ENCODE data around the gene RASA4B.

The RASA4B gene

GRCh38 chr7:102452451-102452850, 65.1 kb downstream of the RASA4B start:
- Histone ChIP-seq H3K9me3 (ENCODE audit: control insufficient read depth, insufficient read depth, low read length) (no peaks in the 10 kb centered on the region), H3K27me3 (ENCODE audit: control insufficient read depth, insufficient read depth, low read length) (no peaks in the 10 kb centered on the region), H3K4me3 (ENCODE audit: low read length) (no peak overlapping the region), H3K27ac (ENCODE audit: low read length) (no peak overlapping the region), H3K36me3 (ENCODE audit: control insufficient read depth, insufficient read depth, low read length) (peaks cover 5% of the 10 kb centered on the region), H3K4me1 (ENCODE audit: control insufficient read depth, insufficient read depth, low read length) (no peaks in the 10 kb centered on the region; the same call in 1 of the 2 replicates)
- DNase-seq (ENCODE audit: low read depth, low spot score) = no peak
- no CpG with 5 or more reads among the region's 6 CpGs for WGBS (ENCODE audit: insufficient coverage, insufficient read length)

GRCh38 chr7:102451371-102452054, 66.1 kb downstream of the RASA4B start:
- no CpG with 5 or more reads among the region's 23 CpGs for WGBS (ENCODE audit: insufficient coverage, insufficient read length)
- no peak for DNase-seq (ENCODE audit: low read depth, low spot score)
- Histone ChIP-seq H3K4me1 (ENCODE audit: control insufficient read depth, insufficient read depth, low read length) (no peaks in the 10 kb centered on the region; the same call in 1 of the 2 replicates), H3K9me3 (ENCODE audit: control insufficient read depth, insufficient read depth, low read length) (no peaks in the 10 kb centered on the region), H3K4me3 (ENCODE audit: low read length) (no peak overlapping the region), H3K36me3 (ENCODE audit: control insufficient read depth, insufficient read depth, low read length) (peaks cover 3% of the 10 kb centered on the region; the same call in 1 of the 2 replicates), H3K27ac (ENCODE audit: low read length) (no peak overlapping the region), H3K27me3 (ENCODE audit: control insufficient read depth, insufficient read depth, low read length) (no peaks in the 10 kb centered on the region)

- H3K27me3 ChIP-seq (ENCODE audit: control insufficient read depth, insufficient read depth, low read length) = no peaks in the 10 kb centered on the region
- H3K4me3 ChIP-seq (ENCODE audit: low read length) = no peak overlapping the region
- no peak for DNase-seq (ENCODE audit: low read depth, low spot score)
- no CpG with 5 or more reads among the region's 6 CpGs for WGBS (ENCODE audit: insufficient coverage, insufficient read length)
- H3K4me1 ChIP-seq (ENCODE audit: control insufficient read depth, insufficient read depth, low read length) = no peaks in the 10 kb centered on the region; the same call in 1 of the 2 replicates
- no peak overlapping the region for H3K27ac ChIP-seq (ENCODE audit: low read length)
- H3K36me3 ChIP-seq (ENCODE audit: control insufficient read depth, insufficient read depth, low read length) = peaks cover 6% of the 10 kb centered on the region; the same call in 1 of the 2 replicates
- H3K9me3 ChIP-seq (ENCODE audit: control insufficient read depth, insufficient read depth, low read length) = no peaks in the 10 kb centered on the region
These were observed 67.3 kb downstream of the RASA4B start for GRCh38 chr7:102450242-102450641.

GRCh38 chr7:102449136-102449535, 68.4 kb downstream of the RASA4B start:
- no peaks in the 10 kb centered on the region for H3K9me3 ChIP-seq (ENCODE audit: control insufficient read depth, insufficient read depth, low read length)
- no peak overlapping the region for H3K27ac ChIP-seq (ENCODE audit: low read length)
- H3K27me3 ChIP-seq (ENCODE audit: control insufficient read depth, insufficient read depth, low read length) = no peaks in the 10 kb centered on the region
- DNase-seq (ENCODE audit: low read depth, low spot score) = no peak
- H3K4me3 ChIP-seq (ENCODE audit: low read length) = no peak overlapping the region
- no CpG with 5 or more reads among the region's 15 CpGs for WGBS (ENCODE audit: insufficient coverage, insufficient read length)
- H3K4me1 ChIP-seq (ENCODE audit: control insufficient read depth, insufficient read depth, low read length) = no peaks in the 10 kb centered on the region; the same call in 1 of the 2 replicates
- peaks cover 6% of the 10 kb centered on the region; the same call in 1 of the 2 replicates for H3K36me3 ChIP-seq (ENCODE audit: control insufficient read depth, insufficient read depth, low read length)

GRCh38 chr7:102447311-102447710, 70.3 kb downstream of the RASA4B start:
- DNase-seq (ENCODE audit: low read depth, low spot score) = no peak
- H3K27me3 ChIP-seq (ENCODE audit: control insufficient read depth, insufficient read depth, low read length) = no peaks in the 10 kb centered on the region
- H3K9me3 ChIP-seq (ENCODE audit: control insufficient read depth, insufficient read depth, low read length) = no peaks in the 10 kb centered on the region
- H3K36me3 ChIP-seq (ENCODE audit: control insufficient read depth, insufficient read depth, low read length) = peaks cover 6% of the 10 kb centered on the region; the same call in 1 of the 2 replicates
- no peak overlapping the region for H3K4me3 ChIP-seq (ENCODE audit: low read length)
- H3K27ac ChIP-seq (ENCODE audit: low read length) = no peak overlapping the region
- H3K4me1 ChIP-seq (ENCODE audit: control insufficient read depth, insufficient read depth, low read length) = no peaks in the 10 kb centered on the region; the same call in 1 of the 2 replicates
- WGBS (ENCODE audit: insufficient coverage, insufficient read length) = no CpG with 5 or more reads among the region's 14 CpGs

- no peak overlapping the region for H3K4me3 ChIP-seq (ENCODE audit: low read length)
These were observed 71.0 kb downstream of the RASA4B start for GRCh38 chr7:102446387-102447156.

GRCh38 chr7:102445674-102446071, 71.9 kb downstream of the RASA4B start:
- H3K9me3 ChIP-seq (ENCODE audit: control insufficient read depth, insufficient read depth, low read length) = no peaks in the 10 kb centered on the region
- no peak overlapping the region for H3K4me3 ChIP-seq (ENCODE audit: low read length)
- WGBS (ENCODE audit: insufficient coverage, insufficient read length) = no CpG with 5 or more reads among the region's 2 CpGs
- H3K27ac ChIP-seq (ENCODE audit: low read length) = no peak overlapping the region
- DNase-seq (ENCODE audit: low read depth, low spot score) = no peak
- H3K4me1 ChIP-seq (ENCODE audit: control insufficient read depth, insufficient read depth, low read length) = no peaks in the 10 kb centered on the region
- H3K27me3 ChIP-seq (ENCODE audit: control insufficient read depth, insufficient read depth, low read length) = no peaks in the 10 kb centered on the region
- peaks cover 6% of the 10 kb centered on the region; the same call in 1 of the 2 replicates for H3K36me3 ChIP-seq (ENCODE audit: control insufficient read depth, insufficient read depth, low read length)

More at GRCh38 chr7:102446387-102447156, 71.0 kb downstream of the RASA4B start:
- Histone ChIP-seq H3K27me3 (ENCODE audit: control insufficient read depth, insufficient read depth, low read length) (no peaks in the 10 kb centered on the region), H3K36me3 (ENCODE audit: control insufficient read depth, insufficient read depth, low read length) (peaks cover 6% of the 10 kb centered on the region; the same call in 1 of the 2 replicates), H3K27ac (ENCODE audit: low read length) (no peak overlapping the region), H3K4me1 (ENCODE audit: control insufficient read depth, insufficient read depth, low read length) (no peaks in the 10 kb centered on the region), H3K9me3 (ENCODE audit: control insufficient read depth, insufficient read depth, low read length) (no peaks in the 10 kb centered on the region)
- WGBS (ENCODE audit: insufficient coverage, insufficient read length) = no CpG with 5 or more reads among the region's 41 CpGs
- DNase-seq (ENCODE audit: low read depth, low spot score) = no peak

- H3K36me3 ChIP-seq (ENCODE audit: control insufficient read depth, insufficient read depth, low read length) = peaks cover 6% of the 10 kb centered on the region; the same call in 1 of the 2 replicates
- no peaks in the 10 kb centered on the region for H3K9me3 ChIP-seq (ENCODE audit: control insufficient read depth, insufficient read depth, low read length)
- no peaks in the 10 kb centered on the region for H3K4me1 ChIP-seq (ENCODE audit: control insufficient read depth, insufficient read depth, low read length)
- H3K4me3 ChIP-seq (ENCODE audit: low read length) = no peak overlapping the region
- H3K27me3 ChIP-seq (ENCODE audit: control insufficient read depth, insufficient read depth, low read length) = no peaks in the 10 kb centered on the region
- no peak for DNase-seq (ENCODE audit: low read depth, low spot score)
- no peak overlapping the region for H3K27ac ChIP-seq (ENCODE audit: low read length)
- WGBS (ENCODE audit: insufficient coverage, insufficient read length) = no CpG with 5 or more reads among the region's 17 CpGs
These were observed 72.5 kb downstream of the RASA4B start for GRCh38 chr7:102444961-102445673.

- Histone ChIP-seq H3K27me3 (ENCODE audit: control insufficient read depth, insufficient read depth, low read length) (no peaks in the 10 kb centered on the region), H3K36me3 (ENCODE audit: control insufficient read depth, insufficient read depth, low read length) (peaks cover 8% of the 10 kb centered on the region; the same call in 1 of the 2 replicates), H3K4me1 (ENCODE audit: control insufficient read depth, insufficient read depth, low read length) (no peaks in the 10 kb centered on the region), H3K27ac (ENCODE audit: low read length) (no peak overlapping the region), H3K9me3 (ENCODE audit: control insufficient read depth, insufficient read depth, low read length) (no peaks in the 10 kb centered on the region), H3K4me3 (ENCODE audit: low read length) (no peak overlapping the region)
- DNase-seq (ENCODE audit: low read depth, low spot score) = no peak
- no CpG with 5 or more reads among the region's 17 CpGs for WGBS (ENCODE audit: insufficient coverage, insufficient read length)
These were observed 77.4 kb downstream of the RASA4B start for GRCh38 chr7:102439963-102440795.

All from iPS DF 6.9 (cell line).